RPMI8226 (cell line): ENCODE measurements around the gene BCL2L1.

Experiments used
- DNase-seq: peaks from one replicate; pipeline ENCODE4 v3.0.0-alpha.2; 2015

Gene BCL2L1

DNA sequence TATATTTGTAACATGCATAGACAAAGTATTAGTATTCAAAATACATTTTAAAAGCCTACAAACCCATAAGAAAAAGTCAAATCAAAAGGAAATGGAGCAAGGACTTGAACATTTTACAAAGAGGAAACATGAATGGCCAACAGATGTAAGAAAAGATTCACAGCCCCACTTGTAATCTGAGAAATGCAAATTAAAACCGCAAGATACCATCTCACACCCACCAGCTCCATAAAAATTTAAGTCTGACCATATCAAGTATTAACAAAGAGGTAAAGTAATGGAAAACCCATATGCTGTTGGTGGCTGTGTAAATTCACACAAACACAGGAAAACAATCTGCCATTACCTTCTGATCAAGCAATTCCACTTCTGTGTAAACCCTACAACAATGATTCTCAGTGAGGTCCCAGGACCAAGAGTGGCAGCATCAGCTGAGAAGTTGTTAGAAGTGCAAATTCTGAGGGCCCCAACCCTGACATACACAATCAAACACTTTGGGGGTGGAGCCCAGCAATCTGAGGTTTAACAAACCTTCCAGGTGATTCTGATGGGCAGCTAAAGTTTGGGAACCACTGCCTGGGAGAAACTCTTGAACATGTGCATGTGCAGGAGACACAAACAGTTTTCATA, 30.9 kb downstream of the BCL2L1 start:
- no peak for DNase-seq

DNA sequence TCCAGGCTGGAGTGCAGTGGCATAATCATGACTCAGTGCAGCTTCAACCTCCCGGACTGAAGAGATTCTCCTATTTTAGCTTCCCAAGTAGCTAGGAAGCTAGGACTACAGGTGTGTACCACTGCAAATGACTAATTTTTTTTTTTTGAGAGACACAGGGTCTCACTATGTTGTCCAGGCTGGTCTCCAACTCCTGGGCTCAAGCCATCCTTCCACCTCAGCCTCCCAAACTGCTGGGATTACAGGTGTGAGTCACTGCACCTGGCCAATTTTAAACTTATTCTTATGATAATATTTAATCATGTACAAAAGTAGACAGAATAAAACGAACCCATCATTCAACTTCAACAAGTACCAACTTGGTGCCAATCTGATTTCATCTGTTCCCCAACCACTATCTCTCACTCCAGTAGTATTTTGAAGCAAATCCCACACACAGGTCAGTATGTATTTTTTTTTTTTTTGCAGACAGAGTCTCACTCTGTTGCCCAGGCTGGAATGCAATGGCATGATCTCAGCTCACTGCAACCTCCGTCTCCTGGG, 32.5 kb downstream of the BCL2L1 start:
- no peak for DNase-seq

DNA sequence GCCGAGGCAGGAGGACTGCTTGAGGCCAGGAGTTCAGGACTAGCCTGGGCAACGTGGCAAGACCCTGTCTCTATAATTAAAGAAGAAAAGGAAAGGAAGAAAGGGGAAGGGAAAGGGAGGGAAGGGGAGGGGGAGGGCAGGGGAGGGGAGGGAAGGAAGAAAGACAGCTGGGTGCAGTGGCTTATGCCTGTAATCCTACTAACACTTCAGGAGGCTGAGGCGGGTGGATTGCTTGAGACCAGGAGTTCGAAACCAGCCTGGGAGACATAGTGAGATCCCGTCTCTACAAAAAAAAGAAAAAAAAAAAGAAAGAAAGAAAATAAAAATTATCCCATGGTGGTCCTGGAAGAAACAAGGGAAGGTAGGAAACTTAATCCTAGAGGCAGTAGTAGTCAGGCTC, 33.5 kb downstream of the BCL2L1 start:
- DNase-seq, result no peak

DNA sequence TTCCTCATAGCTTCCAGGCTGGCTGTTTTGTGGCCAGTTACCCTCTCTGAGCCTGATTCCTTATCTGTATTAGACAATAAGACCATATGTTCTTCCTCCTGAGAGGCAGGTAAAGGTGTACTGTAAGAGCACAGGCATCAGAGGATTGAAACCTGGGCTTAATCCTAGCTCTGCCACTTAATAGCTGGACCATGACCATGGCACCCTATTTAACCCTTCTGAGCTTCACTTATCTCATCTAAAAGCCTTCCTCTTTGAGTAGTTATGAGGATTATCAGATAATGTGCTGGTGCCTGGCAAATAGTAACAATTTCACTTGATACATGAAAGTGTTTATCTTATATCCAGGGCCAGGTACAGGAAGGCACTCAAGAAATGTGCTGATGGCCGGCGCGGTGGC, 34.9 kb downstream of the BCL2L1 start:
- DNase-seq, result no peak

DNA sequence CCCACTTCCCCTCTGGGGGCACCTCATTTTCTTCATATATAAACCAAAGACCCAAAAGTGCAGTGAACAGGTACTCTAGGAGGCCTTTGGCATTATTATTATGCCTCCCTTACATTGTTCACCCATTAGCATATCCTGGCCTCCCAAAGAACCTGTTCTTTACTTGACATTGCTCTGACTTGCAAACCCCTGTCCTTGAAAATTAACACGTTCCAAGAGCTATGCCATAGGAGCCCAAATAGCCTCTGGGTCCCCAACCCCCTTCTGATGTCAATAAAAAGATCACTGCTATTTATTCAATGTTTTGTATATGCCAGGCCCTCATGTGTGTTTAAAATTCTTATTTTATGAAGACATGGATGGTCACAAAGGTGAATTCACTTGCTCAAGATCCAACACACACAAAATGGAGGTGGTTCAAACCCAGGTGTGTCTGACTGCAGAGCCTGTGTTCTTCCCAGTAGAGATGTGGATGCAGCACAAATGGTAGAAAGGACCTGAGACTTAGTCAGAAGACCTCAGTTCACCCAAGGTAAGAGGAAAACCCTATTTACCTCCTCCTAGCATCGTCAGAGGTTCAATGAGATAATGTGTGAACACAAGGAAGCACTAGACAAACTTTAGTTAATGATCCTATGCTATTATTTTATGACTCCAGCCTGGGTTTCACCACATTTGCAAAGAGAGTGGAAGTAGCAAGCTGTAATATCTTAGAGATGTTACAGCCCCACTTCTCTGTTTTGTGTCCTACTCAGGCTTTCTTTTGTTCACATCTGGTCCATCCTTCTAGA, 36.6 kb downstream of the BCL2L1 start:
- no peak for DNase-seq

DNA sequence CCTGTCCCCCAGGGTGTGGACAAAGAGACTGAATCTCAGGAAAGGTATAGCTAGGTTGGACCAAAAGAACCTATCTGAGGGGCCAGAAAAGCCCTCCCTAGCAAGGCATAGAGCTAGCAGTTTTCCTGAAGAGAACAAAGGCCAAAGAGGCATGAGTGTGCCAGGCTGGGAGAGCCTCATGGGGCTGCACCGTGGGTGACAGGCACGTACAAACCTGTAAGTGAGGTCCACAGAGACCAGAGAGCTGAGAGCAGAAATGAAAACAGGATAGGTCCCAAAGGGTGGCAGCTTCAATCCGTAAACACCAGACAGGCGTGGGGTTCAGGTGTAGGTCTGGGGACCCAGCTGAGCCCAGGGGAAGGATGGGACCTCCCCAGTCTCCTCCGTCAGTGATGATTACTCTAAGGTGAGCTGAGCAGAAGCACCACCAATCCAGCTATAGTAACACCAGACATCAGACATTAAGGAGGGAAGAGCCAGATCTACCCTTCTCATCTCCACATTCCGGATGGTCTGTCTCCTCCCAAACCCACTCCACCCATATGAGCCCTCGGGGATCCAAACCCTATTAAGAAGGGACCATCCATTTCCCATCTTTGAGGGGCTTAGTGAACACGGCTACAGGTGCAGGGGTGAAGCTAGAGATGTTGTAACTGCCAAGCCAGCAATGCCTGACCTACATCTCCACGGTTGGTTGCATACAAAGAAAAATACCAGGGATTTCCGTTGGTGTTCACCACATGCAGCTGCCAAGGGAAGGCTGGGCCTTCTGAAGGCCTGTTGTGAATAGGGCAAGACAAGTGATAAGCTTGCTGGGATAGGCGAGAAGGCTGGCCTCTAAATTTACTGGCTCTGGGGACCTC, 38.3 kb downstream of the BCL2L1 start:
- DNase-seq, result no peak

DNA sequence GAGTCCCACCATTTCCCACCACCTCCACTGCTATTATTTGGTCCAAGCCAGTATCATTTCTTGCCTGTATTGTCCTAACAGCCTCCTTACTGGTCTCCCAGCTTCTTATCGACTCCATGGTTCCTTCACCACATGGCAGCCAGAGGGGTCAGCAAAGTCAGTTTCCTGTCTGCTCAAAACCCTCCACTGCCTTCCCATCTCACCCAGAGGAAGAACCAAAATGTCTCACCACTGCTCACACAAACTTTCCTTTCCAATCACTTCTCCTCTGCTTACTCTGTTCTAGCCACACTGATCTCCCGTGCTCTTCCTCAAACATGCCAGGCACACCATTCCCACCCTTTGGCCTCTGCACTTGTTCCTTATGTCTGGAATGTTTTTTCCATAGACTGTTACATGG, 39.7 kb downstream of the BCL2L1 start:
- DNase-seq, result no peak

DNA sequence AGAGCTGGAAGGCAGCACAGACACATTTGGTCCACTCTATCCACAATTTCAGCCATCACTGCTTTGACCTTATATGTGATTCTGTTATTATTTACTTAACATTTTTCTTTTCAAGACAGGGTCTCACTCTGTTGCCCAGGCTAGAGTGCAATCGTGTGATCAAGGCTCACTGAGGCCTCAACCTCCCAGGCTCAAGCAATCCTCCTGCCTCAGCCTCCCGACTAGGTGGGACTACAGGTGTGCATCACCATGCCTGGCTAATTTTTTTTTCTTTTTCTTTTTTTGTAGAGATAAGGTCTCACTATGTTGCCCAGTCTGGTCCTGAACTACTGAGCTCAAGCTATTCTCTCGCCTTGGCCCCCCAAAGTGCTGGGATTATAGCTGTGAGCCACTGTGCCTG, 40.3 kb downstream of the BCL2L1 start:
- DNase-seq, result no peak

DNA sequence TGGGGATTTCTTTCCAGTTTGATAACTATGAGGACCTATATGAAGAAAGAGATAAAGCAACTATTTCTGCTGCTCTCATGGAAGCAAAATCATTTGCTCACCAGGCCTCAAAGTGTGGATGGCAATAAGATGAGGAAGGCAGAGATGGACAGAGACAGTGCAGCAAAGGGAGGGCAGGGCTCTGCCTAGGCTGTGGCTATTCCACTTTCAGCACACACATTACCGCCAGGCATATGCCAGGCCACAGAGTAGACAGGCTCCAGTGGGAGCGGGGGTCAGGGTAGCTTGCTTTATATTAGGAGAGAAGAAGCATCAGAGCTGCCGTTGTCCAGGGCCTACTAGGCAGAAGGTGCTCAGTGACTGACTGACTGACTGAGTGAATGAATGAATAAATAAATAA, 40.9 kb downstream of the BCL2L1 start:
- DNase-seq, result no peak

DNA sequence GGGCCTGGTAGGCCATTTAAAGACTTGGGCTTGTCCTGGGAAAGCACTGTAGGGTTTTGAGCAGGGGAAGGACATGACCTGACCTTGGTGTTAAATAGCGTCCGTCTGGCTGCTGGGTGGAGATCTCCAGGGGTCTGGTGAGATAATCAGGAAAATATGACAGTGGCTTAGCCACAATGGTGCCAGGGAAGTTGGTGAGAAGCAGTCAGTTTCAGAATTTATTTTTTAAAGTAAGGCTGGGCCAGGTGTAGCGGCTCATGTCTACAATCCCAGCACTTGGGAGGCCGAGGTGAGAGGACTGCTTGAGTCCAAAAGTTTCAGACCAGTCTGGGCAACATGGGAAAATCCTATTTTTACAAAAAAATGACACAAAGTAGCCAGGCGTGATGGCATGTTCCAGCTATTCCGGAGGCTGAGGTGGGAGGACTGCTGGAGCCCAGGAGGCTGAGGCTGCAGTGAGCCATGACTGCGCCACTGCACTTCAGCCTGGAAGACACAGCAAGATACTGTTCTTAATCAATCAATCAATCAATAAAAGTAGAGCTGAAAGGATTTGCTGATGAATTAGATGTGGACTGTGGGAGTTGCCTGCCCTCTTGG, 41.4 kb downstream of the BCL2L1 start:
- DNase-seq, result no peak

DNA sequence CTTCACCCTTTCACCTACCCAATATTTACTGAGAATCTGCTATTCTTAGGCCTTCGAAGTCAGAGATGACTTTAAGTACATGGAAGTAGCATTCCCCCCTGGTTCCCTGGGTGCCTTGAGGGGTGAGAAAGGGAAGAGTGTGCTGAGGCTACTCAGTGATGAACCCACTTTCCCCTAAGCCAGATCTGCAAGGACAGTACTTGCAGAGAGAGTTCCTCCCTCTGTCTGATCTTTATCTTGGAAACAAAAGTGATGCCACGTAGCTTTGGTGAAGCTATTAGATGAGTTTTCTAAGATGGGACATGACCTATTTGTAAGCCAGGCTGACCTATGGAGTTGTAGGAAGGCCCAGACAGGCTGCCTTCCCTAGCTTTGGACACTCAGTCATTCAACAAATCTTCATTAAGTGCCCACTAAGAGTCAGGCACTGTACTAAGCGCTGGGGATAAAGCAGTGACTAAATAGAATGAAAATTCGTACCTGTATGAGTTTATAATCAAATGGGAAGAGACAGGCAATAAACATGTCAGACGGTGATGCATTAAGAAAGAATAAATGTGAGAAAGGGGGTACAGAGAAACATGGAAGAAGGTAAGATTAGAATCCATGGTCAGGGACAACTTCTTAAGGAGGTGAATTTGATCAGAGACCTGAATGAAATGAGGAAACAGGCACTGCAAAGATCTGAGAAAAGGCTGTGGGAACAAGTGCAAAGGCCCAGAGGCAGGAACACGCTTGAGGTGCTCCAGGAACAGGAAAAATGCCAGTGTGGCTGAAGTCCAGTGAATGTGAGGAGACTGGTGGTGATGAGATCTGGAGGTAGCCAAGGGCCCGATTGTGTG, 42.2 kb downstream of the BCL2L1 start:
- no peak for DNase-seq

DNA sequence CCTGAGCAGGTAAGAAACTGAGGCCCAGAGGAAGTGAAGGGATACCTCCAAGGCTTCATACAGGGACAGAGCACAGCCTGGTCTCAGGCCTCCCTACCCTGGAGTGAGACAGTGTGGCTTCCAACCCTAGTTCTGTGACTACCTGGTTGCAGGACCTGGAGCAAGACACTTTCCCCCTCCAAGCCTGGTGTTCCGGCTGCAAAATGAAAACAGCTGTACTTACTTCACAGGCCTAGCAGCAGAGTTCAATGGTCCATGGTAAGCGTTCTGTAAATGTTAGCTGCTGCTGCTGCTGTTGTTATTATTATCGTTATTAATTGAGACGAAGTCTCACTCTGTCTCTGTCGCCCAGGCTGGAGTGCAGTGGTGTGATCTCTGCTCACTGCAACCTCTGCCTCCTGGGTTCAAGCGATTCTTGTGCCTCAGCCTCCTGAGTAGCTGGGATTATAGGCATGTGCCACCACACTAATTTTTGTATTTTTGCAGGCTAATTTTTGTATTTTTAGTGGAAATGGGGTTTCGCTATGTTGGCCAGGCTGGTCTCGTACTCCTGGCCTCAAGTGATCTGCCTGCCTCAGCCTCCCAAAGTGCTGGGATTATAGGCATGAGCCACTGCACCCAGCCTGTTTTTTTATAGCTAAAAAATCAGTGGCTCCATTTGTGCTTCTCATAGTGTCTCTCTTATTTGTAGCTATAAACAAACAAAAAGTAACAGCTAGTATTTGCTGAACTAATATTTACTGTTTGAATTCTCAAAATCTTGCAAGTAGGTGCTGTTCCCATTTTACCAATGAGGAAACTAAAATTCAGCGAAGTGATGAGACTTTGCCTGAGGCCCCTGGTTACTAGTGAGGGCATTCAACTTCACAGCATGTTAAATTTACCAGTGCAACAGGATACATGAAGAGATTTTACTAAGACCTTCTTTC, 43.0 kb downstream of the BCL2L1 start:
- no peak for DNase-seq

DNA sequence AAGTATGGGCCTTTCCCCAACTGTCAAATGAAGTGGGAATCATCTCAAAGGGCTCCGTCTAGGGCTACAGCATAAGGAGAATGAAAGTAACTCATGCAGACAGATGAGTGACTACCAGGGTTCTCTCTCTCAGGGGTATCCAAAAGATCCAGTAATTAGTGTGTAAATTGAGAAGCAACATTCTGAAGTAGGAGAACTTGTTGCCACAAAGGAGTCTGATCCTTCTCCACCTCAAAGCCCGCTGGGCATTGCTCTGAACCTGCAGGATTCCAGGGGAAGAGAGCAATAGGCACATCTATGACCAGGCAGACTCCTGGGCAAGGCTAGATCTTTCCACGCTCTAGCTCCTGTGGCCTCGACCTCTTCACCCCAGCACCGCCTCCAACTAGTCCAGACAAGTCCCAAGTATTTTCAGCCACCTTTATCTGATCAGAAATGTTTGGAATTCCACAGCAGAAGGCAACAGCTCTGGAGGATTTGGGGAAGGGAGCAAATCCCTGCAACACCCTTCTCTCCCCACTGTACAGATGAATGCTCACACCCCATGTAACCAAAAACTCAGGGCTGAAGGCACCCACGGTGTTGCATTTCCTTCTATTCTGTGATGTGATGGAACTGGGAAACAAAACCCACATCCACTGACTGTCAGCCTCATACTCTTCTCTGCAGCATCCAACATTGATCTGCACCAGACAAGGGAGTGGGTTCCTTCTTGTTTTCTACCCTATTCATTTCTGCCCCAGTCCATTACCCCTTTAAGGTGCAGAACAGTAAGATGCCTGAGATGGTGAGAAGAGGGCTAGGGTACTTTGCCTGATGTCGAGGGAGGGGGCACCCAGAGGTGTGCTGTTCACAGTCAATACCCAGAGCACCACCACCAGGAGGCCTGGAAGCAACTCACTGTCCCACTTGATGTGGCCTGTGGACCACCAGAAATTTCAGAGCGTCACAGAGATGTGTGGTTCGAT, 44.0 kb downstream of the BCL2L1 start:
- no peak for DNase-seq

DNA sequence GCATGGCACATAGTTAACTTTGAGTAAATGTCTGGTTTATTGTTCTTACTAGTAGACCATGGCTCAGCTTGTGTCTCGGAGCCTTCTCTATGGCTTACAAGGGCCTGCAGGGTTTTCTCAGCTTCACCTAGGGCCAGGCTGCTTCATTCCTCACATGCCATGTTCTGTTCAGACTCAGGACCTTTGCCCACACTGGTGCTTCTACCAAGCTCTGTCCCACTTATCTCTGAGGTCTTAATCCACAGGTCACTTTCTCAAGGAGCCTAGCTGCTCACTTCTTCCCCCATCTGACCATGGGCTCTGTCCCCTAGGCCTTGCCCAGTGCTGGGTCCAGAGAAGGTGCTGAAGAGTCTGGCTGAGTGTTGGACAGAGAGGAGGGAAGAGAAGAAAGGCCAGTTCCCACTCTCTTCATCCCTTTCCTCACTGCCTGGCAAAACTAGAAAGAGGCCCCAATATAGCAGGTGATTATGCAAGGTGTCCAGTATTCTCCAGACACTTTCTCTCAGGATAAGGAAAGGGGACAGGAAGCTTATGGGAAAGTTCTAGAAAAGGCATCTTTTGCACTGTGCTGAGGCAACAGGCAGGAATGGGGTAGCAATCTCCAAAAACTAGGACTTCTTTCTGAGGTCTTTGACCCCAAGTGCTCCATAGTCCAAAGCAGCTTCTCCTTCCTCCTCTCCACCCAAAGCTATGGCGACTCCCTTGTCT, 45.0 kb downstream of the BCL2L1 start:
- DNase-seq, result no peak

DNA sequence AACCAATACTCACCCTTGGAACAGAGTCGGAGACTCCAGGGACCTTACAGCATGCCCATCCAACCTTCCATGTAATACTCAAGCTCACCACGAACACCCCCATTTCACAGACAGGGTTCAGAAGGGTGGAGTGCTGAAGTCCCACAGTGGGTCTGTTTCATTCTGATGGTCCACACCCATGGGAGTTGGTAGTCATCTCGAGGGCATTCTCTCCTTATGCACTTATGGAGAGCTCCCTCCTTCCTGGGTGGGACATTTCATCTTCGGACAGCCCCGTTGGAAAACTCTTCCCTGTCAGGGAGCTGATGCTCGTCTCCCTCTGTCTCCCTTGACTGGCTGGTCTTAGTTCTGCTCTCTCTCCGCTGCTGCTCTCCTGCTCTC, 46.1 kb downstream of the BCL2L1 start:
- DNase-seq, result no peak

DNA sequence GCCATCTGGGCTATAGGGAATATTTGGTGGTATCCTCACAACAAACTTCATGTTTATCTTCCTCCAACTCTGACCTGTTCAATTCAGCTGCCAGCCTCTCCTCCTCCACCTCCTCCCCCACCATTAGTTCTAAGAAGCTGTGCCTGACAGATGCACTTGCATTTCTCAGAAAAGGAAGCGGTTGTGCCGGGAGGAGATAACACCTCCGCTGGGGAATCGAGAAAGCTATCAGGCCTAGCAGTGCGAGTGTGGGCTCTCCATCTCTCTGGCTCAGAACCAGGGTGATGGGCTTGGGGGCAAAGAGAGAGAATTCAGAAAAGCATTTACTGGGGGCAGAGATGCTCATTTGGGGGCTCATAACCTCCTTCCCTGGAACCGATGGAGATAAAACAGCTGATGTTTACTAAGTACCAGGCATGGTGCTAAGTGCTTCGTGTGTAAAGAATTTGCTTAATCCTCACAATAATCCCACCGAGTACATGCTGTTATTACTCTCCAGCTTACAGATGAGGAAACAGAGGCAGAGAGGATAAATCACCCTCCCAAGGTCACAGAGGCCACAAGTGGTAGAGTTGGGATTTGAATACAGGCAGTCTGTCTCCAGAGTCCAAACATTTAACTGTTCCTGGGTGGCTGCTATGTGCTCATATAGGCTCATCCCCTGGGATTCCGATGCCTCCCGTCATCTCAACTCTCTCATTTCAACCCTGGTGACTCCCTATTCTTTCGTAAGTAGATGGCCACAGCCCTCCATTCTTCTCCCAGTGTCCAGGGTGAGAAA, 46.6 kb downstream of the BCL2L1 start:
- no peak for DNase-seq

DNA sequence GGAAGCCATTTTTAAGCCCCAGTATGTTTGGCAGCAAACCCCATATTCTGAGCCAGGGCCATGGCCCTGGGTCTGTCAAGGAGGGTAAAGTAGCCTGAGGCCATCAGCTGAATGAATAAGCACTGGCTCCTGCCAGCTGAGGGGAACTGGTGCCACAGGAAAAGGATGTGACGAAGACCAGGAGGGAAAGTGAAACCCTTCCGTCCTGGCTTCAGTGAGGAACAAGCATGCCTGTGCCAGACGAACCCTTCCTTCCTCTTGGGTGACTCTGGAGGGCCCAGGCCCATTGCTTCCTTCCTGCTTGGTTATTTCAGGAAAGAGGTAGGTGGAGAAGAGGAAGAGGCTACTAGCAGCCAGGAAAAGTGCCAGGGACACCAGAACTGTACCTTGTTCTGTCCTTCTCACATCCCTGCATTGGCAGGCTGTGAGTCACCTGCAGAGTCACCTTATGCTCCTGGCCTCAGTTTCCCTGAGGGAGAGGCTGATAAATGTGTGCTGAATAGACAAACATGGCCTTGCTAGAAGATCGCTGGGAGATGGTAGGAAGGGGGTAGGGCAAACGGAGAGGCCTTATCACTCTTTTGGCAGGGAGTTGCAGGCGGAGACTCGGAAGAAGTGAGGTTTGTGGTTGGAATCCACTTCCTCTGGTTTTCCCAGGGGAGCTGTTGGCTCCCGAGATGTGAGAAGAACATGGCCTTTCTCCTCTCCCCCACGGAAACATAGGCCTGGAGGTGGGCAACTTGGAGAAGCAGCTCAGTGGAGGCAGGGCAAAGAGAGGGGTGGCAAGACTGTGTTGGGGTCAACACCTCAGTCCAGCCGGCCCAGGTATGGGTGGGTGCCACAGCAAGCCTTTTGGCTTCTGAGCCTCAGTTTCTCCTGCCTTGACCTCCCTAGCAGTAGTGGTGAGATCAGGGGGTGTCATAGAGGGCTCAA, 47.5 kb downstream of the BCL2L1 start:
- peak; percentile 33 for DNase-seq
